ENCODE results near the gene EXOSC10. TPM values are rescaled to one million over a fixed set of nuclear protein-coding genes. Genes with fewer than 3 reads are reported as not detected.

Gene EXOSC10
- total and polyA plus RNA-seq, 2 donors (not counting 3 experiments of a cell fraction or from before 2014, with no cell fraction given) = 74.9 to 103 TPM

GRCh38 chr1:11109047-11109760 lies 9.5 kb upstream of the EXOSC10 start:
- no peaks in the 10 kb centered on the region for H3K79me2 ChIP-seq (ENCODE audit: control insufficient read depth, insufficient read depth, low read length)
- no TSS peak for BruUV-seq (replicated peaks)
- TF ChIP-seq JUN (IDR thresholded peaks at IDR 0.05; ENCODE audit: borderline replicate concordance, insufficient read depth, insufficient read length, low read depth) = no peak
- no peak for TF ChIP-seq POLR2AphosphoS5 (IDR thresholded peaks at IDR 0.05; ENCODE audit: insufficient read depth, low read depth, low read length)
- TF ChIP-seq MAX (IDR thresholded peaks at IDR 0.05; ENCODE audit: insufficient read depth, insufficient read length) = no peak
- TF ChIP-seq CTCF (IDR thresholded peaks at IDR 0.05; ENCODE audit: extremely low read depth in 1 of 2, insufficient read depth in 1 of 2, low read depth in 1 of 2, low read length in 2 of 2) = no peak
- no peak for TF ChIP-seq GATA2 (IDR thresholded peaks at IDR 0.05; ENCODE audit: insufficient read depth, insufficient read length, low read depth, low read length)
- TF ChIP-seq POLR2A (IDR thresholded peaks at IDR 0.05; ENCODE audit: low read depth, low read length) = no peak
- TF ChIP-seq FOS (IDR thresholded peaks at IDR 0.05; ENCODE audit: borderline replicate concordance, insufficient read depth, low read length) = no peak
- TF ChIP-seq MYC (IDR thresholded peaks at IDR 0.05; ENCODE audit: low read depth, low read length) = no peak
- no peak for TF ChIP-seq EZH2 (IDR thresholded peaks at IDR 0.05; ENCODE audit: borderline replicate concordance, low read depth, low read length, severe bottlenecking)
- no peak overlapping the region for H2AFZ ChIP-seq (ENCODE audit: low read depth, low read length)
- H3K27me3 ChIP-seq (ENCODE audit: control insufficient read depth in 2 of 2, insufficient read depth in 2 of 2, low read length in 2 of 2) = no peaks in the 10 kb centered on the region
- dilution Hi-C loops (cut with MboI; ENCODE audit: extremely low pct_ligation_motif_present, low sequenced_read_pairs) (no loop called here), intact Hi-C loops (cut with micrococcal nuclease) (no loop called here)
- H3K36me3 ChIP-seq (ENCODE audit: control insufficient read depth in 2 of 2, extremely low read depth in 1 of 2, insufficient read depth in 2 of 2, low read length in 2 of 2) = peaks cover 17 to 20% of the 10 kb centered on the region in 2 experiments
- H3K27ac ChIP-seq (ENCODE audit: insufficient read depth, low read depth, low read length) = no peak overlapping the region
- no peaks in the 10 kb centered on the region for H3K9me3 ChIP-seq (replicated peaks; ENCODE audit: control insufficient read depth, insufficient read depth, low read length)
- ChIA-PET POLR2A (no interaction called here), CTCF (no interaction called here)
- no peak for FAIRE-seq
- H3K4me3 ChIP-seq (replicated peaks in 1 of 3; ENCODE audit: insufficient read depth in 1 of 3, low read depth in 1 of 3, low read length in 3 of 3) = no peak overlapping the region
- H3K9me1 ChIP-seq (replicated peaks; ENCODE audit: control insufficient read depth, extremely low read depth, insufficient read depth, low read length) = no peaks in the 10 kb centered on the region
- no peaks in the 10 kb centered on the region for H4K20me1 ChIP-seq (replicated peaks; ENCODE audit: control insufficient read depth, extremely low read depth, insufficient read depth, low read length)
- H3K4me2 ChIP-seq (ENCODE audit: insufficient read depth, low read length) = no peak overlapping the region
- no peak for DNase-seq (ENCODE audit: low read depth, low spot score)
- H3K4me1 ChIP-seq (ENCODE audit: control insufficient read depth, extremely low read depth, insufficient read depth, low read length) = no peaks in the 10 kb centered on the region
- H3K9ac ChIP-seq (replicated peaks; ENCODE audit: extremely low read depth, insufficient read depth, low read length) = no peak overlapping the region
